GM18951 (cell line): ENCODE results near the gene SAPCD2.

Experiments used
- POLR2A ChIP-seq: IDR thresholded peaks from 4 replicates; pipeline ENCODE4 v1.6.1; 2011; ENCODE audit warnings: mild to moderate bottlenecking; ENCODE audit not compliant: insufficient read length, insufficient read depth; ENCODE audit errors: extremely low read depth
- in situ Hi-C: fragments of 300-500 bp; cut with MboI; formaldehyde crosslinking; loops from one replicate; pipeline ENCODE4 v1.12.0; 2022; ENCODE audit warnings: low sequenced_read_pairs, mixed read lengths, inconsistent platforms; ENCODE audit not compliant: unreplicated experiment

The SAPCD2 gene

GRCh38 chr9:137020771-137021567 lies 49.4 kb downstream of the SAPCD2 start:
- in situ Hi-C loops = no loop called here
- TF ChIP-seq POLR2A = no peak

GRCh38 chr9:137019891-137020683 lies 50.3 kb downstream of the SAPCD2 start:
- in situ Hi-C loops = no loop called here
- TF ChIP-seq POLR2A = no peak

- in situ Hi-C loops = no loop called here
Observed at GRCh38 chr9:137018761-137019559, 51.4 kb downstream of the SAPCD2 start.

GRCh38 chr9:137017791-137018497 lies 52.4 kb downstream of the SAPCD2 start:
- TF ChIP-seq POLR2A = no peak
- in situ Hi-C loops = no loop called here

More at GRCh38 chr9:137018761-137019559, 51.4 kb downstream of the SAPCD2 start:
- TF ChIP-seq POLR2A = no peak

GRCh38 chr9:137017071-137017470 lies 53.3 kb downstream of the SAPCD2 start:
- in situ Hi-C loops = no loop called here
- TF ChIP-seq POLR2A = no peak

GRCh38 chr9:137016436-137016835 lies 53.9 kb downstream of the SAPCD2 start:
- in situ Hi-C loops = no loop called here
- no peak for TF ChIP-seq POLR2A

- in situ Hi-C loops = no loop called here
Observed at GRCh38 chr9:137015976-137016375, 54.4 kb downstream of the SAPCD2 start.

GRCh38 chr9:137015540-137015930 lies 54.8 kb downstream of the SAPCD2 start:
- in situ Hi-C loops = no loop called here

More at GRCh38 chr9:137015976-137016375, 54.4 kb downstream of the SAPCD2 start:
- no peak for TF ChIP-seq POLR2A

GRCh38 chr9:137014776-137015539 lies 55.4 kb downstream of the SAPCD2 start:
- TF ChIP-seq POLR2A = no peak
- in situ Hi-C loops = no loop called here

More at GRCh38 chr9:137015540-137015930, 54.8 kb downstream of the SAPCD2 start:
- TF ChIP-seq POLR2A = no peak

GRCh38 chr9:137014166-137014565 lies 56.2 kb downstream of the SAPCD2 start:
- in situ Hi-C loops = no loop called here
- no peak for TF ChIP-seq POLR2A

GRCh38 chr9:137013571-137013940 lies 56.8 kb downstream of the SAPCD2 start:
- in situ Hi-C loops = no loop called here
- no peak for TF ChIP-seq POLR2A
